Measurements from ENCODE around the gene COL6A6. TPM values are rescaled to one million over a fixed set of nuclear protein-coding genes. Genes with fewer than 3 reads are reported as not detected.

Gene COL6A6
- total RNA-seq, 2 donors from 2014 or later, result not detected

GRCh38 chr3:130558366-130558765, 41.4 kb downstream of the COL6A6 start:
- H3K9me3 ChIP-seq, result peaks cover 0 to 4% (median 0%) of the 10 kb centered on the region in 3 donors
- H3K36me3 ChIP-seq (replicated peaks in 1 of 2; ENCODE audit: insufficient read depth in 1 of 2, low read depth in 2 of 2), result no peaks in the 10 kb centered on the region
- no peaks in the 10 kb centered on the region for H3K27me3 ChIP-seq
- no peaks in the 10 kb centered on the region for H3K4me1 ChIP-seq
- no peak overlapping the region for H3K4me3 ChIP-seq
- no peak overlapping the region for H3K27ac ChIP-seq
- TF ChIP-seq POLR2A (IDR thresholded peaks at IDR 0.05), result no peak
- no peak for TF ChIP-seq CTCF (IDR thresholded peaks at IDR 0.05)
- 82 to 85% methylated on average over 4 of the region's 4 CpGs for WGBS, 2 donors
- ATAC-seq, result no peak
- intact Hi-C loops (cut with DNase I), result no loop called here
- no peak for DNase-seq

- Histone ChIP-seq H3K9me3 (no peaks in the 10 kb centered on the region), H3K36me3 (replicated peaks in 1 of 2; ENCODE audit: insufficient read depth in 1 of 2, low read depth in 2 of 2) (no peaks in the 10 kb centered on the region), H3K27ac (no peak overlapping the region), H3K27me3 (no peaks in the 10 kb centered on the region), H3K4me3 (no peak overlapping the region), H3K4me1 (no peaks in the 10 kb centered on the region)
- DNase-seq, result no peak
- intact Hi-C loops (cut with DNase I), result no loop called here
- ATAC-seq, result no peak
- no peak for TF ChIP-seq CTCF (IDR thresholded peaks at IDR 0.05)
- no peak for TF ChIP-seq POLR2A (IDR thresholded peaks at IDR 0.05)
- WGBS, 2 donors, result 64 to 73% methylated on average over 13 of the region's 13 CpGs
Measured at GRCh38 chr3:130565224-130565623, 48.2 kb downstream of the COL6A6 start.

Other genes with a start within 250 kb of the COL6A6 start
- gene COL6A5, start 171.5 kb upstream of the COL6A6 start, total RNA-seq, result not detected
- 10 to 100 TPM; 20.8 to 28.0 TPM for gene PIK3R4, start 229.7 kb downstream of the COL6A6 start, total RNA-seq